ENCODE data around the gene PLTP. TPM values are rescaled to one million over a fixed set of nuclear protein-coding genes. Genes with fewer than 3 reads are reported as not detected.

The PLTP gene
- total RNA-seq, 1 donor from 2014 or later = 156 TPM

GRCh38 chr20:45860560-45861220 is 51.3 kb downstream of the PLTP start:
- DNase-seq (ENCODE audit: missing footprints) = no peak
- intact Hi-C loops (cut with DNase I) = no loop called here
- ATAC-seq = no peak

GRCh38 chr20:45859916-45860315 is 52.0 kb downstream of the PLTP start:
- intact Hi-C loops (cut with DNase I) = no loop called here
- DNase-seq (ENCODE audit: missing footprints) (no peak), ATAC-seq (no peak)

GRCh38 chr20:45857882-45858216 is 54.1 kb downstream of the PLTP start:
- intact Hi-C loops (cut with DNase I) = no loop called here
- DNase-seq (ENCODE audit: missing footprints) (no peak), ATAC-seq (no peak)

GRCh38 chr20:45857114-45857881 is 54.7 kb downstream of the PLTP start, which contains the start of the genes ACOT8 and ZSWIM3:
Gene ACOT8 (minus strand): TSS chr20:45857392. CDS start chr20:45857315, 77 bp downstream.
Gene ZSWIM3 (plus strand): TSS chr20:45857614. CDS start chr20:45857826, 212 bp downstream.
- DNase-seq (ENCODE audit: missing footprints) = peak; percentile 94
- peak; percentile 99 for ATAC-seq
- intact Hi-C loops (cut with DNase I) = no loop called here

- DNase-seq (ENCODE audit: missing footprints) = no peak
- no peak for ATAC-seq
- intact Hi-C loops (cut with DNase I) = no loop called here
Observed at GRCh38 chr20:45853484-45853883, 58.5 kb downstream of the PLTP start.

GRCh38 chr20:45852326-45852725 is 59.6 kb downstream of the PLTP start:
- ATAC-seq (no peak), DNase-seq (ENCODE audit: missing footprints) (no peak)
- intact Hi-C loops (cut with DNase I) = no loop called here

GRCh38 chr20:45851501-45851900 is 60.5 kb downstream of the PLTP start:
- intact Hi-C loops (cut with DNase I) = no loop called here
- ATAC-seq = no peak
- DNase-seq (ENCODE audit: missing footprints) = no peak

- intact Hi-C loops (cut with DNase I) = no loop called here
- peak; percentile 55 for ATAC-seq
- no peak for DNase-seq (ENCODE audit: missing footprints)
Observed at GRCh38 chr20:45850926-45851325, 61.0 kb downstream of the PLTP start.

GRCh38 chr20:45850238-45850637 is 61.7 kb downstream of the PLTP start:
- DNase-seq (ENCODE audit: missing footprints) = no peak
- intact Hi-C loops (cut with DNase I) = no loop called here
- ATAC-seq = no peak

GRCh38 chr20:45848969-45849582 is 62.9 kb downstream of the PLTP start:
- no peak for ATAC-seq
- intact Hi-C loops (cut with DNase I) = no loop called here
- no peak for DNase-seq (ENCODE audit: missing footprints)

Other genes with a start within 250 kb of the PLTP start
- gene WFDC11, start 241.9 kb downstream of the PLTP start, total RNA-seq = not detected
- gene WFDC13, start 210.1 kb downstream of the PLTP start, total RNA-seq = not detected
- not detected for gene WFDC10B, start 207.1 kb downstream of the PLTP start, total RNA-seq
- not detected for gene SPINT4, start 189.8 kb downstream of the PLTP start, total RNA-seq
- 1.1 TPM for gene WFDC3, start 120.3 kb downstream of the PLTP start, total RNA-seq
- 12.4 TPM for gene DNTTIP1, start 120.2 kb downstream of the PLTP start, total RNA-seq
- gene UBE2C, start 99.5 kb downstream of the PLTP start, total RNA-seq = 1.7 TPM
- not detected for gene TNNC2, start 84.8 kb downstream of the PLTP start, total RNA-seq
- gene SNX21, start 78.4 kb downstream of the PLTP start, total RNA-seq = 22.5 TPM
- 29.4 TPM for gene ACOT8, start 54.8 kb downstream of the PLTP start, total RNA-seq
- 2.1 TPM for gene ZSWIM3, start 54.5 kb downstream of the PLTP start, total RNA-seq
- gene ZSWIM1, start 30.9 kb downstream of the PLTP start, total RNA-seq = 11.4 TPM
- gene SPATA25, start 24.5 kb downstream of the PLTP start, total RNA-seq = 2.0 TPM
- gene NEURL2, start 20.9 kb downstream of the PLTP start, total RNA-seq = 5.0 TPM
- 113 TPM for gene CTSA, start 20.8 kb downstream of the PLTP start, total RNA-seq
- 22.5 TPM for gene PCIF1, start 22.5 kb upstream of the PLTP start, total RNA-seq
- gene ZNF335, start 60.0 kb upstream of the PLTP start, total RNA-seq = 9.7 TPM
- gene MMP9, start 96.8 kb upstream of the PLTP start, total RNA-seq = 1.1 TPM
- not detected for gene SLC12A5, start 117.1 kb upstream of the PLTP start, total RNA-seq
- gene NCOA5, start 177.8 kb upstream of the PLTP start, total RNA-seq = 19.4 TPM
- 8.0 TPM for gene CD40, start 206.2 kb upstream of the PLTP start, total RNA-seq

Data from Right ventricle myocardium inferior (tissue), 1 donor.